ENCODE data around the gene RNF111. TPM values are rescaled to one million over a fixed set of nuclear protein-coding genes. Genes with fewer than 3 reads are reported as not detected.
A peak's percentile ranks its signal among the peaks of the same experiment; 100 is the strongest.

Gene RNF111
- total and polyA plus RNA-seq, 2 experiments from 2014 or later: 14.4 to 24.5 TPM

GRCh38 chr15:58947179-58947578 lies 40.3 kb upstream of the RNF111 start:
- Histone ChIP-seq H3K27me3 (ENCODE audit: insufficient read depth) (no peaks in the 10 kb centered on the region), H3K9me2 (ENCODE audit: insufficient read depth) (peaks cover 2% of the 10 kb centered on the region; the same call in 1 of the 2 replicates), H3K36me3 (ENCODE audit: insufficient read depth) (no peaks in the 10 kb centered on the region), H2AFZ (no peak overlapping the region), H3K4me3 (no peak overlapping the region), H3K27ac (ENCODE audit: low read depth) (no peak overlapping the region), H3K4me2 (no peak overlapping the region), H3K79me2 (replicated peaks; ENCODE audit: insufficient read depth) (no peaks in the 10 kb centered on the region), H3K4me1 (ENCODE audit: insufficient read depth) (peaks cover 8% of the 10 kb centered on the region; the same call in 1 of the 2 replicates), H4K20me1 (replicated peaks; ENCODE audit: insufficient read depth) (no peaks in the 10 kb centered on the region), H3F3A (replicated peaks; ENCODE audit: low read depth) (0 out of 2 replicates have a peak, but pooled peaks cover 3% of the 10 kb centered on the region)
- TF ChIP-seq ZNF462 (CRISPR knock-in tag; IDR thresholded peaks at IDR 0.05) (no peak), ZNF331 (CRISPR knock-in tag; IDR thresholded peaks at IDR 0.05; ENCODE audit: low read depth) (no peak), POLR2AphosphoS5 (IDR thresholded peaks at IDR 0.05; ENCODE audit: low read depth) (no peak), ZNF114 (CRISPR knock-in tag; IDR thresholded peaks at IDR 0.05) (no peak)
- ATAC-seq (no peak), DNase-seq (ENCODE audit: low spot score) (no peak)
- H3K4me3 Mint-ChIP-seq: no peak overlapping the region
- no peaks in the 10 kb centered on the region for H3K9me3 Mint-ChIP-seq
- H3K27me3 Mint-ChIP-seq (ENCODE audit: insufficient read depth, low read depth, poor library complexity): no peaks in the 10 kb centered on the region
- H3K36me3 Mint-ChIP-seq (ENCODE audit: low read depth): no peaks in the 10 kb centered on the region
- peaks cover 9% of the 10 kb centered on the region for H3K4me1 Mint-ChIP-seq
- no peak overlapping the region for H3K27ac Mint-ChIP-seq

GRCh38 chr15:58951388-58952007 lies 36.0 kb upstream of the RNF111 start:
- no peak overlapping the region for H3K4me2 ChIP-seq
- Mint-ChIP-seq H3K27ac (no peak overlapping the region), H3K9me3 (no peaks in the 10 kb centered on the region), H3K4me1 (peaks cover 16% of the 10 kb centered on the region), H3K36me3 (ENCODE audit: low read depth) (no peaks in the 10 kb centered on the region), H3K4me3 (no peak overlapping the region), H3K27me3 (ENCODE audit: insufficient read depth, low read depth, poor library complexity) (no peaks in the 10 kb centered on the region)
- DNase-seq (ENCODE audit: low spot score): no peak
- H4K20me1 ChIP-seq (replicated peaks; ENCODE audit: insufficient read depth): no peaks in the 10 kb centered on the region
- no peaks in the 10 kb centered on the region for H3K27me3 ChIP-seq (ENCODE audit: insufficient read depth)
- no peak for ATAC-seq
- no peaks in the 10 kb centered on the region for H3K36me3 ChIP-seq (ENCODE audit: insufficient read depth)
- TF ChIP-seq ZNF331 (CRISPR knock-in tag; IDR thresholded peaks at IDR 0.05; ENCODE audit: low read depth) (no peak), POLR2AphosphoS5 (IDR thresholded peaks at IDR 0.05; ENCODE audit: low read depth) (no peak), EZH2phosphoT487 (IDR thresholded peaks at IDR 0.05; ENCODE audit: unreplicated experiment) (no peak), EZH2 (IDR thresholded peaks at IDR 0.05; ENCODE audit: low read depth, unreplicated experiment) (no peak), ZNF114 (CRISPR knock-in tag; IDR thresholded peaks at IDR 0.05) (no peak), CREB1 (CRISPR knock-in tag; IDR thresholded peaks at IDR 0.05; ENCODE audit: low read depth) (no peak)
- no peak overlapping the region for H3K27ac ChIP-seq (ENCODE audit: low read depth)
- peak overlapping the region; percentile 94 for H2AFZ ChIP-seq
- H3K9me2 ChIP-seq (ENCODE audit: insufficient read depth): peaks cover 2% of the 10 kb centered on the region; the same call in 1 of the 2 replicates
- no peaks in the 10 kb centered on the region for H3F3A ChIP-seq (replicated peaks; ENCODE audit: low read depth)
- no peaks in the 10 kb centered on the region for H3K79me2 ChIP-seq (replicated peaks; ENCODE audit: insufficient read depth)
- peaks cover 8% of the 10 kb centered on the region; the same call in 1 of the 2 replicates for H3K4me1 ChIP-seq (ENCODE audit: insufficient read depth)
- H3K4me3 ChIP-seq: no peak overlapping the region

Data from GM23338 (cell line).